Midbrain (tissue), 1 donor: Measurements from ENCODE around the gene DBP.
"Not testable (repeated sequence)": the region's sequence is repeated elsewhere in the genome, so short reads cannot be mapped to it uniquely, and the experiment has no call there.

Experiments used
- DNase-seq: peaks from one replicate; lab custom pipeline; 2025; lab: John Stamatoyannopoulos, UW

DBP gene

DNA sequence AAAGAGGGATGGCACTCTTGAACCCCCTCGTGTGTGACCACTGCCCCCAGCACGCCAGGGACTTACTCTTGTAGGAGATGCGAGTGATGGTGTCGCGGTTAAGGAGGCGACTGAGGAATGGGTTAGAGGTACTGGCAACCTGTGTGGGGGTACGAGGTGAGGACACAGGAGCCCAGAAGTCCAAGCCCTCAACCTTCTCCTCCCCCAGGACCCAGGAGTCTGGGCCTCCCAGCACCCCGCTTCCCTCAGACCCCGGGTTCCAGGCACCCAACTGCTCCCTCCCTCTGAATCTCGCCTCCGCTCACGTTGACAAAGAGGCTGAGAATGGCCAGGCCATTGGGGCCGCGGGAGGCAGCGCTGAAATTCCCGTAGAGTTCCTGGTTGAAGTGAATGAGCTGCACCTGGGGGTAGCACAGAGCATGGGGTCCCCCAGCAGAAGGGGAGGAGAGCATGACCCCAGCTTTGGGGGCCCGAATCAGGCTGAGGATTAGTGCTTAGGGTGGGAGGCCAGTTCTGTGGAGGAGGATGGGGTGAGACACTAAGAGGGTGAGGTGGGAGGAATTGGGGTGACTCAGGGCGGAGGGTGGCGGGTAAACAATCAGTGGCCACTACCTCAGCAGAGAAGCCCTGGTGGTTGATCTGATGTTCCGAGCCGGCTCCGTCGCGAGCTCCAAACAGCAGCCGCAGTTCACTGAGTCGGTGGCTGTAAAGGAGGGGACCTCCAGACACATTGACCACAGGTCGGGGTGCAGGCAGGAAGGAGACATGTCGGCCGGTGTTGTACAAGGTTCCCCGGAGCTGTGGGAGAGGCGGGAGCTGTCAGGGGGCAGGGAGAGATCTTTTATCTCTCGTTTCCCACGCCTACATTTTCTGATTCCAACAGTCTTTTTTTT is 2.5 kb upstream of the DBP start:
- no peak for DNase-seq

DNA sequence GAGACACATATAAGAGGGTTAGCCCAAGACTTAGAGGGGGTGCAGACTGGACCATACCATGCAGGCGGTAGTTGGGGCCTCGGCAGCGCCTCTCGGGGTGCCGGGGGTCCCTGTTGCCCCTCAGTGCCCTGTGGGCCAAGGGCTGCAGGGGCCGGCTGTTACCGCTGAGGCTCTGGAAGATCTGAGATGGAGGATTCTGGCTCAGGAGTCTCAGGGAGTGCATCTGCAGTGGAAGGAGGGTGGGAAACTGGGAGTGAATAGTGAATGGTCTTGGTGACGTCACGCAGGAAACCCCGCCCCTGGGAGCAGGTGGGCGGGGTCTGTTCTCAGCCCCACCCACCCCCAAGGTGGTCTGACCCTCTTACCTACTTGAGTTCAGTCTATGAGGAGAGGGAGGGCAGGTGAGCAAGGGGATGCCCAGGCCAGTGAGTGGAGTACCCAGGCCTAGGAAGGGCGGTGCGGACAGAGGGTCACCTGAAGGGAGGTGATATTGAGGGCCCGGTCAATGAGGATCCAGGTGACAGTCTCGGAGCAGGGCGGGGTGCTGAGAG is 1.7 kb upstream of the DBP start:
- no peak for DNase-seq

DNA sequence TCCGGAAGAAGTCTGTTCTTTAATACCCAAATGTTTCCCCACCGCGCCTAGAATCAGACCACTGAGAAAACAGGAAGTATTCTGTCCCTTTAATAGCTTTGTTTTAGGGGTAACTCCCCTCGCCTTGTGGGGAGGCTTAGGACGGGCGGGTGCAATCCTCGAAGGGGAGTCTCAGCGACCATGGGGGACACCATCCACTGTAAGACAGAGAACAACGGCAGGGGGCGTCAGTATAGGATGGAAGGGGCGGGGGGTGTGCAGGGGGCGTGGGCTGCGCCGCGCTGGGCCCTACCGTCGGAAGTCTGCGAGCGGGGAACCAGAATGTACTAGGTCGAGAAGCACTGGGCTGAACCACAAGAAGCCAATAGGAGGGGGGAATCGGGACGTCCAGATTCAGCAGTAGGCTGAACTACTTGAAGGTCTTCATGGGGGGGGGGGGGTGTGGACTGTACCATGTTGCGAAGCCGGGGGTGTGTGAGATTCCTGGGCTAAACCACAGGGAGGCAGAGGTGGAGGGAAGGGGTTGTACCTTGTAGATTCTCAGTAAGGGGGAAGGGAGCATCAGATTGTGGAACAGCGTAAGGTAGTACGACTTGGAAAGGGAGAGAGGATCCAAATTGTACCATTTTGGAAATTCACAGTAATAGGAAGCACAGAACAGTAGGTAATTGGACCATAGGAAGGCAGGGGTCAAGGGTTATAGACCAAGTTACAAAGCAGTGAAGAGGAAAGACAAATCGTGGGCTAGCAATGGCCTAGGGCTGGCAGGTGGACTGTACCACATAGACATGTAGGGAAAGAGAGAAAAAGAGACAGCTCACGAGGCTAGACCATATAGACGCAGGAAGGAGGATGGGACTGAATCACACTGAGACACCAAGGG is 1.0 kb upstream of the DBP start:
- DNase-seq = peak; percentile 90

DNA sequence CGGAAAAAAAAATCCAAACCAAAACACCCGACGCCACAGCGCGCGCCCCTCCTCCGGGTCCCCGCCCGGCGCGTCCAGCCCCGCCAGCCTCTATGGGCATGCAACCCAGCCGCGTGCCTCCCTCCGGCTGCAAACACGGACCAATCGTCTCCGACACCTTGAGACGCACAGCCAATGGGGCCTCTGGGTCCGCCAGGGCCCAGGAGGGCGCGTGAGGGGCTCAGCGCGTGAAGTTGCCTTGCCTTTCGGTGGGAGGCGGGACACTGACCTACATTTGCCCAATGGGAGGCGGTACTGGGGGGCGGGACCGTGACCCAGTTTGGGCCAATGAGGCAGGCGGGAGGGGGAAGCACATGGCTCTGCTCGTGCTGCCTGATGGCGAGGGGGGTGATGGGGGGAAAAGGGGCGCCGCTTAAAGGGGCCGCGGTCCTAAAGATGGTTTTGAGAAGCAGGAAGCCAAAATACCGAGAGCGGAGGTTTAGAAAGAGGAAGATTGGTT is 319 bp upstream of the DBP start:
- DNase-seq = peak; percentile 99

DNA sequence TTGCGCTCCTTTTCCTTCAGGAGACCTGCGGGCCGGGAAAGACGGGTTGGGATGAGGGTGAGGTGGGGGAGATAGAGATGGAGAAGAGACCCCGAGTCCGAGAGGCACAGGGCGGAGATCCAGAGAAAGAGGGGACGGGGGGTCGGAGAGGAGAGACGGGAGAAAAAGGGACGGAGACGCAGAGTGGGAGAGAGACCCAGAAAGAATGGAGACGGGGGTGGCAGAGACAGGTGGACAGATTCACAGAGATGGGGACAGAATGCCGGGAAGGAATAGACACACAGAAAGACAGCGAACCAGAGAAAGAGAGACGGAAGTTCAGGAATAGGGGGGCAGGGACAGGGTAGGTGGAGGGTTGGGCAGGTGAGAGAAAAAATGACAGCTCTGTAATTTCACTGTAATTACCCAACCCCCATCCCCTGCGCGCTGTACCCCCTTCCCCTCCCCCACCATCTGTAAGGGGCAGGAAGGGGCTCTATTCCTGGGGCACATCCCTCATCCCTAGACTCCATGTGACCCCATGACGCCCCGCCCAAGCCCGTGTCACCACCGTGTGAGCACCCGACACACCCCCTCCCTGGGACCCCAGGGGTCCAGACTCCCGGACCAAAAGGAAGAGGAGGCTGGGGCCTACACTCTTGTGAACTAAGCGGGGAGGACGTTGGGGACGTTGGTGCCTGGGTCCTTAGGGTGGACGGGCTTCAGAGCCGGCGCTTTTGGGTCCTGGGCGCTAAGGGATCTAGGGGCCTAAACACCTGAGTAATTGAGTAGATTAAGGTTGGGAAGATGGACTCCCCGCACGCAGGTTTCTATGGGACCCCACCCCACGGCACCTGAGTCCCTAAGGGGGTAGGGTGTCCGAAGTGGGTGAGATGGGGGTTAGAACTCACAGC is 967 bp downstream of the DBP start:
- DNase-seq = peak; percentile 31

DNA sequence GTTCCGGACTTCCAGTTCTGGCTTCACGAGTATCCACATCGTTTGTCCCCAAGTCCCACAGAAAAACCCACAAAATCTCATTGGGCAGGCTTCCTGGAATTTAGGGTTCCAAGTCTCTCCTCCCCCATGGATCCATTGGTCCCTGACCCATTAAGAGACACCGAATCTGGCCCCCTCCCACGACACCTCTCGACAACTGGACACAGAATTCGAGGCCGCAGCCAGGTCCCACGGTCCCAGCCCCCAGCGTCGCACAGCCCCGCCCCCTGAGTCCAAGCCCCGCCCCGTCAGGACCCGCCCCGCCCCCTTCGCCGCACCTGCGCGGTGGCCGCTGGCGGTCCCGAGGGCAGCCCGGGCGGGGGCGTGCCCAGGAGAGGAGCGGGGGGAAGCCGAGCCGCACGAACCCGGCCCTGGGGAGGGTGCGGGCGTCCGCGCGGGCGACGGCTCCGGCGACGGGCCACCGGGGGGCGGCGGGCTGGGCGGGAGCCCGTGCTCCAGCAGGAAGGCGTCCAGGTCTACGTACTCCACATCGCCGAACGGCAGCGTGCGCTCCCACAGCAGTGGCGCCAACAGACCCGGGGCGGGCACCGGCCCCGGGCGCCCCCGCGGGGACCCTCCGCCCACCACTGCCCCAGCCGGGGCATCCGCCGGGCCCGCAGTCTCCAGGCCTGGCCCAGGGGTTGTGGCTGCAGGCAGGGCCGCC is 1.8 kb downstream of the DBP start:
- DNase-seq = peak; percentile 68

DNA sequence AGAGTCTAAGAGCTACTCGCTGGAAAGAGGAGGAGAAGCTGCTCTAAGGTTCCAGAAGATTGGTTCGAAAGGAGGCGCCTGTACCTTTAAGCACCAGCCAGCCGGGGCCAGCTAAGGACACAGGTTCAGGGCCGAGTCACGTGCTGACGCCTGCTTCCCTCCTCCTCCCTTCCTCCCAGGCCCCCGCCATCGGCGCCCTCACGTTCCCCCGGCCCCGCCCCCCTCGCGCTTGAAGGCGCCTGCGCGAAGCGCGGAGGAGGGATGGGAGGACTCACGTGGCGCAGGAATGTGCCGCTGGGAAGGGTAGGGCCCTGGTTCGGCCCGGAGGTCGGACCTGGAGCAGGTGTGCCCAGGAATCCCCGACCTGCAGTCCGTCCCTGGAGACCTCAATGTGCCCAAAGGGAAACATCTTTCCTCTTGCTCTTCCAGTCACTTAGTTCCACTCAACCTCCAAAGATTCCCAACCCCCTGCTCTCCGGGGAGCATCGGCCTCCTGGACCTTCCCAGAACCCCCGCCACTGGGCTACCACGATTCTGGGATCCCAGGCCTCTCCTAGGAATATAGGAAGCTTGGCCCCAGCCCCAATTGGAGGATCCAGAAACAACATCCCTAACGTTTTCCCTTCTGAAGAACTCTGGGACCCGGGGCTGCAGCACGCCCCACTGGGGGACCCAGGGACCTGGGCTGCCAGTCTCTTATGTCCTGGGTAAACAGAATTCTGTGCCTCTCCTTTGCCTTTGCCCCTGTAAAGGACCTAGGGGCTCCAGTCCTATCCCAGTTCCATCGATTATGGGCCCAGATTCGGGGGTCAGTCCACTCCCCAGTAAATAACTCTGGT is 2.5 kb downstream of the DBP start:
- DNase-seq = peak; percentile 94

DNA sequence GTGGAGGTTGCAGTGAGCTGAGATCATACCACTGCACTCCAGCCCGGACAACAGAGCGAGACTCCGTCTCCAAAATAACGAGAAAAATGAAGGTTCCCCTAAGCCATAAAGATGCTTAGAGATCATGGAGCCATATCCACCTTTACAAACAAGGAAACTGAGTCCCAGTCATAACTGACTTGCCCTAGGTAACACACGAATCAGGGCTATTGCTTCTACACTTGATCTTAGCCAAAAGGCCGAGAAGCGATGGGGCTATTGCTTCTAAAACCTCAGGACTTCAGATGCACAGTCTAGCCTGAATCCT is 3.2 kb downstream of the DBP start:
- no peak for DNase-seq

DNA sequence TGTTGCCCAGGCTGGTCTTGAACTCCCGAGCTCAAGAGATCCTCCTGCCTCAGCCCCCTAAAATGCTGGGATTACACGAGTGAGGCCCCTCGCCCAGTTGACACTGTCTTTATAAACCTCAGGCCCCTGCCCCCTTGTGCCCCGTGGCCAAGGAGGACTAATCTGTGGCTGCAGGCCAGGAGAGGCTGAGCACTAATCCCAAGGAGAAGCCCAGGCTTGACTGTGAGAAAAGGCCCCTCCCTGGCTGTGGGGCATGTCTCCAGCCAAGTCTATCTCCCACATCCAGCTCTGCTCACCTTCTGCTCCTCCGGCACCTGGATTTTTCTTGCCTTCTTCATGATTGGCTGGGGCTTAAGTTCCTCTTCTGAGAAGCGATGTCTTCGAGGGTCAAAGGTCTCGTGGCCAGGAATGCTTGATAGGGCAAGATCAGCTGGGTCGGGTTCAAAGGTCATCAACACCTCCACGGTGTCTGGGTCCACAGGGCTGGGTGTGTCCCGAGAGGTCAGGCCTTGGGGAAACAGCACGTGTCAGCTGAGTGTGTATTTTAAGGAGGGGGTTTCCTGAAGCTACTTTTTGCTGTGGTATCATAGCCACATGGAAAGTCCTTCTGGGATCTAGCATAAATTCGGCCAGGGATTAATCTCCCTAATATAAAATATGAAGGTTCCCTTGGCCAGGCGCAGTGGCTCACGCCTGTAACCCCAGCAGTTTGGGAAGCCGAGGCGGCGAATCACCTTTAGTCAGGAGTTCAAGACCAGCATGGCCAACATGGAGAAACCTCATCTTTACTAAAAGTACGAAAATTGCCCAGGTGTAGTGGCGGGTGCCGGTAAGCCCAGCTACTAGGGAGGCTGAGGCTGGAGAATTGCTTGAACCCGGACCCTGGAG is 3.8 kb downstream of the DBP start:
- DNase-seq = no peak

DNA sequence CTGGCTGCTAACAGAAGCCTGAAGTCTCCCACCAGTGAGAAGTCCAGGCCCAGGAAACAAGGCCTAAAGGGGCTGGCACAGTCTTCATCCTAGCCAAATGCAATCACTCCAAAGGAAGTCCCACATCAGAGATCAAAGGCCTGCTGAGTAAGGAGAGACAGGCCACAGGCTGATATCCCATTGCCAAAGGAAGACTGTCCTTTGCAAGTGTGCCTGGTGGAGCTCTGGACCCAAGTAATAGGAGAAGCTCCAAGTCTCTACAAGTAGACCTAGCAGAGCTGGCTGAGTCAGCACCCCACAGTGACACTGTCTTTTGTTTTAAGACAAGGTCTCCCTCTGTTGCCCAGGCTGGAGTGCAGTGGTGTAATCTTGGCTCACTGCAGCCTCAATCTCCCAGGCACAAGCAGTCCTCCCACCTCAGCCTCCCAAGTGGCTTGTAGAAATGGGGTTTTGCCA is 4.5 kb downstream of the DBP start:
- DNase-seq = no peak

DNA sequence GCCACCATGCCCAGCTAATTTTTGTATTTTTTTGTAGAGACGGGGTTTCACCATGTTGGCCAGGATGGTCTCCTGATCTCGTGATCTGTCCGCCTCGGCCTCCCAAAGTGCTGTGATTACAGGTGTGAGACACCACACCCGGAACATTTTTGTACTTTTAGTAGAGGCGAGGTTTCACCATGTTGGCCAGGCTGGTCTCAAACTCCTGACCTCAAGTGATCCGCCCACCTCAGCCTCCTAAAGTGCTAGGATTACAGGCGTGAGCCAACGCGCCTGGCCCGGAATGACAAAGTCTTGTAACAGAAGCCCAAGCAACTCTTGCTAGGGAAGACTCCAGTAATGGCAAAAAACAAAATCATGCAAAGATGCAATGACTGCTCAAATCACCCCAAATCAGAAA is 4.9 kb downstream of the DBP start:
- not testable (repeated sequence) for DNase-seq

DNA sequence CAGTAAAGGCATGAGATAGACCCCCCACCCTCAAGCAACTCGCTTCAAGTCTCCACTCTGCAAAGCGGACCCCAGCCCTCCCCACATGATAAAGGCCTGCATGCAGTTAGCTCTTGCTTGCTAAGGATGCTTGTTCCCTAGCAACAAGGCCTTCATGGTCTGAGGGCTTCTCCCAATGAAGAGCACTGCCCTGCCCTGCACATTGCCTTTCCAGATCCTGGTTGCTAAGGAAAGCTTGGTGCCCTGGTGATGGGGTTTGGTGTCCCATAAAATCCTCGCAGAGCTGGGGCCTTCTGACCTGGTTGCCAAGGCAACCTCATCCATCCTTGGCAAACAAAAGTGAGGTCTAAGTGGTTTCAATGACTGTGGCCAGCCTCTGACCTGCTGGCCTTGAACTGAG is 6.0 kb downstream of the DBP start:
- DNase-seq = no peak

DNA sequence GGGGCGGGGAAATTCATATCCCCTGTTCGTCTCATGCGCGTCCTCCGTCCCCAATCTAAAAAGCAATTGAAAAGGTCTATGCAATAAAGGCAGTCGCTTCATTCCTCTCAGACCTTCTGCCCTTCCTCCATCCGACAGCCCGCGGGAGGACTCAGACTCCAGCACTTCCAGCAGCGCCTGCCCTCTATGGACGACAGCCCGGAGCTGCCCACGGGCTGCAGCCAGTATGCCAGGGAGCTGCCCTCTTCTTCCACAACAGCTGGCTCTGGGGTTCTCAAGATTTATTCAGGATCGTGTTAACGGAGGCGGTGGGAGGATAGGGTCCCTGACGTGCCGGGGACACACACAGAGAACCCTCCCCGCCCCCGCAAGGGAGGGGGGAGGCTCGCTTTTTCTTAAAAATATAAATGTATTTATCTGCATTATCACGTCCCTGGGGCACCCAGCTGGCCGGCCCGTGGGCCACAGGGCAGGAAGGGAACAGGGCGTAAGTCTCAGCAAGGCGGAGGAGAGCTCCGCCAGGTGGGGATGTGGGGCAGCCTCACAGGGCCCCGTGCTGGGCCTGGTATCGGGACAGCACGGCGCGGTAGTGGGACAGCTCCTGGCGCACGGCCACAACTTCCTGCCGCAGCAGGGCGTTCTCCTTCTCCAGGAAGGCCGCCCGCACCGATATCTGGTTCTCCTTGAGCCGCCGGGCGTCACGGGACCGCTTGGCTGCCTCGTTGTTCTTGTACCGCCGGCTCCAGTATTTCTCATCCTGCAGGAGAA is 6.7 kb downstream of the DBP start:
- no peak for DNase-seq

DNA sequence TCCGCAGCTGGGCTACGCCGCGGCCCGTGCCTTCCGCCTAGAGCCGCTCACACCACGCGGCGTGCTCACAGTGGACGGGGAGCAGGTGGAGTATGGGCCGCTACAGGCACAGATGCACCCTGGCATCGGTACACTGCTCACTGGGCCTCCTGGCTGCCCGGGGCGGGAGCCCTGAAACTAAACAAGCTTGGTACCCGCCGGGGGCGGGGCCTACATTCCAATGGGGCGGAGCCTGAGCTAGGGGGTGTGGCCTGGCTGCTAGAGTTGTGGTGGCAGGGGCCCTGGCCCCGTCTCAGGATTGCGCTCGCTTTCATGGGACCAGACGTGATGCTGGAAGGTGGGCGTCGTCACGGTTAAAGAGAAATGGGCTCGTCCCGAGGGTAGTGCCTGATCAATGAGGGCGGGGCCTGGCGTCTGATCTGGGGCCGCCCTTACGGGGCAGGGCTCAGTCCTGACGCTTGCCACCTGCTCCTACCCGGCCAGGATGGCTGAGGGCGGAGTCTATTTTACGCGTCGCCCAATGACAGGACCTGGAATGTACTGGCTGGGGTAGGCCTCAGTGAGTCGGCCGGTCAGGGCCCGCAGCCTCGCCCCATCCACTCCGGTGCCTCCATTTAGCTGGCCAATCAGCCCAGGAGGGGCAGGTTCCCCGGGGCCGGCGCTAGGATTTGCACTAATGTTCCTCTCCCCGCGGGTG is 7.4 kb downstream of the DBP start:
- no peak for DNase-seq

DNA sequence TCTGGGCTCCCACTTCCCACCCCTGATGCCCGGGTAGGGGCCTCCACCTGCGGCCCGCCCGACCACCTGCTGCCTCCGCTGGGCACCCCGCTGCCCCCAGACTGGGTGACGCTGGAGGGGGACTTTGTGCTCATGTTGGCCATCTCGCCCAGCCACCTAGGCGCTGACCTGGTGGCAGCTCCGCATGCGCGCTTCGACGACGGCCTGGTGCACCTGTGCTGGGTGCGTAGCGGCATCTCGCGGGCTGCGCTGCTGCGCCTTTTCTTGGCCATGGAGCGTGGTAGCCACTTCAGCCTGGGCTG is 7.9 kb downstream of the DBP start:
- DNase-seq = no peak

DNA sequence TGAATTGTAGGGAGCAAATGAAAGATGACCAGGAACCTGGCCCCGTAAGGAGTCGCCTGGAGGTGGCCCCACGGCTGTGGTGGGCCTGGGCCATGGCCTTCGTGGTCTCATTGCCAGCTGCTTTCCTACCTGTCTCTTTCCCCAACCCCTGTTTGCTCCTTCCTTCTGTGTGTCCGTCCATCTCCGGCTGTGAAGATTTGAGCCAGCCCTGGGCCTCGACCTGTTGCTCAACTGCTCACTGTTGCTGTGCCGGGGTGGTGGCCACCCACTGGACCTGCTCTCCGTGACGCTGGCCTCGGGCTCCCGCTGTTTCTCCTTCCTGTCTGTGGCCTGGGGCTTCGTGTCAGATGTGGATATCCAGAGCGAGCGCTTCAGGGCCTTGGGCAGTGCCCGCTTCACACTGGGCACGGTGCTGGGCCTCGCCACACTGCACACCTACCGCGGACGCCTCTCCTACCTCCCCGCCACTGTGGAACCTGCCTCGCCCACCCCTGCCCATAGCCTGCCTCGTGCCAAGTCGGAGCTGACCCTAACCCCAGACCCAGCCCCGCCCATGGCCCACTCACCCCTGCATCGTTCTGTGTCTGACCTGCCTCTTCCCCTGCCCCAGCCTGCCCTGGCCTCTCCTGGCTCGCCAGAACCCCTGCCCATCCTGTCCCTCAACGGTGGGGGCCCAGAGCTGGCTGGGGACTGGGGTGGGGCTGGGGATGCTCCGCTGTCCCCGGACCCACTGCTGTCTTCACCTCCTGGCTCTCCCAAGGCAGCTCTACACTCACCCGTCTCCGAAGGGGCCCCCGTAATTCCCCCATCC is 8.5 kb downstream of the DBP start:
- no peak for DNase-seq

DNA sequence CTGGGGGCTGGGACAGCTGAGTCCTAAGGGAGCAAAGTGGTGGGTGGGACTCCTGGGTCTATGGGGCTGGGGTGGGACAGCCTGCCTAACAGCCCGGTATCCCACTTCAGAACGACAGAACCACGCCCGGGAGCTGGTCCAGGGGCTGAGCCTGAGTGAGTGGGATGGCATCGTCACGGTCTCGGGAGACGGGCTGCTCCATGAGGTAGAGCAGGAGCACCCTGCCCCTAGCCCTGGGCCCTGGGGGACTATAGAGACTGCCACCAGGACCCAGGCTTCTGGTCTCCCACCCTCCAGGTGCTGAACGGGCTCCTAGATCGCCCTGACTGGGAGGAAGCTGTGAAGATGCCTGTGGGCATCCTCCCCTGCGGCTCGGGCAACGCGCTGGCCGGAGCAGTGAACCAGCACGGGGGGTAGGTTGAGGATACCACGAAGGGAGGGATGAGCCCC is 9.3 kb downstream of the DBP start:
- DNase-seq = no peak
